SK-N-SH treated with all-trans-retinoic acid at 6 μM for 48 hours (cell line): ENCODE data around the gene CUL1.

Experiments used
- ATAC-seq: fragments of 200-7000 bp; cut with Tn5 transposase; 3 replicates; pipeline ENCODE4 v1.9.1; 2020; ENCODE audit warnings: mild to moderate bottlenecking, moderate library complexity
- ARNTL ChIP-seq: fragments of 450-650 bp; formaldehyde crosslinking; IDR thresholded peaks from 2 replicates; pipeline ENCODE4 v1.5.0; 2020; ENCODE audit warnings: low read depth, mild to moderate bottlenecking, moderate library complexity, borderline replicate concordance
- CSDC2 ChIP-seq: fragments of 250-450 bp; sonication (Bioruptor Pico); IDR thresholded peaks from 2 replicates; pipeline ENCODE4 v1.5.0; 2020; ENCODE audit warnings: mild to moderate bottlenecking, moderate library complexity
- ESRRG ChIP-seq: fragments of 250-450 bp; sonication (Bioruptor Pico); IDR thresholded peaks from 2 replicates; pipeline ENCODE4 v1.6.1; 2021; ENCODE audit warnings: mild to moderate bottlenecking
- GLIS3 ChIP-seq: fragments of 250-450 bp; sonication (Bioruptor Pico); IDR thresholded peaks from 2 replicates; pipeline ENCODE4 v1.5.0; 2020; ENCODE audit warnings: mild to moderate bottlenecking, moderate library complexity
- OSR1 ChIP-seq: fragments of 250-450 bp; sonication (Bioruptor Pico); IDR thresholded peaks from 2 replicates; pipeline ENCODE4 v1.8.0; 2022; ENCODE audit warnings: moderate library complexity, mild to moderate bottlenecking, inconsistent platforms
- PATZ1 ChIP-seq: fragments of 250-450 bp; sonication (Bioruptor Pico); IDR thresholded peaks from 2 replicates; pipeline ENCODE4 v1.8.0; 2020; ENCODE audit warnings: mild to moderate bottlenecking, moderate library complexity, borderline replicate concordance
- PPARA ChIP-seq: fragments of 250-450 bp; sonication (Bioruptor Pico); IDR thresholded peaks from 2 replicates; pipeline ENCODE4 v1.5.0; 2020; ENCODE audit warnings: mild to moderate bottlenecking, borderline replicate concordance
- SNAI2 ChIP-seq: fragments of 250-450 bp; sonication (Bioruptor Pico); IDR thresholded peaks from 2 replicates; pipeline ENCODE4 v1.5.0; 2020; ENCODE audit warnings: mild to moderate bottlenecking, moderate library complexity
- TSHZ2 ChIP-seq: fragments of 250-450 bp; sonication (Bioruptor Pico); IDR thresholded peaks from 2 replicates; pipeline ENCODE4 v1.5.0; 2020; ENCODE audit warnings: mild to moderate bottlenecking, moderate library complexity
- ZC3H10 ChIP-seq: fragments of 250-450 bp; sonication (Bioruptor Pico); IDR thresholded peaks from 2 replicates; pipeline ENCODE4 v1.5.1; 2021; ENCODE audit warnings: mild to moderate bottlenecking, moderate library complexity
- ZFP30 ChIP-seq: fragments of 450-650 bp; formaldehyde crosslinking; IDR thresholded peaks from 2 replicates; pipeline ENCODE4 v1.5.0; 2022; ENCODE audit warnings: mild to moderate bottlenecking, moderate library complexity
- ZNF565 ChIP-seq: fragments of 450-650 bp; formaldehyde crosslinking; conservative IDR thresholded peaks from 2 replicates; pipeline ENCODE4 v1.5.0; 2020; ENCODE audit warnings: low read depth, mild to moderate bottlenecking, moderate library complexity
- ZNF70 ChIP-seq: fragments of 450-650 bp; formaldehyde crosslinking; IDR thresholded peaks from 2 replicates; pipeline ENCODE4 v1.5.0; 2020; ENCODE audit warnings: mild to moderate bottlenecking, moderate library complexity
- ZNF8 ChIP-seq: fragments of 450-650 bp; formaldehyde crosslinking; IDR thresholded peaks from 2 replicates; pipeline ENCODE4 v1.5.0; 2020; ENCODE audit warnings: mild to moderate bottlenecking, moderate library complexity
- TF ChIP-seq, protein P1 (sequence below): fragments of 250-450 bp; sonication (Bioruptor Pico); IDR thresholded peaks from 2 replicates; pipeline ENCODE4 v1.8.0; 2021; ENCODE audit warnings: low read depth, mild to moderate bottlenecking, moderate library complexity, borderline replicate concordance
- TF ChIP-seq, protein P2 (sequence below): fragments of 250-450 bp; sonication (Bioruptor Pico); IDR thresholded peaks from 2 replicates; pipeline ENCODE4 v1.5.1; 2020; ENCODE audit warnings: low read depth, mild to moderate bottlenecking, moderate library complexity
- TF ChIP-seq, protein P3 (sequence below): fragments of 250-450 bp; sonication (Bioruptor Pico); IDR thresholded peaks from 2 replicates; pipeline ENCODE4 v1.5.1; 2021; ENCODE audit warnings: mild to moderate bottlenecking, moderate library complexity

The CUL1 gene

DNA sequence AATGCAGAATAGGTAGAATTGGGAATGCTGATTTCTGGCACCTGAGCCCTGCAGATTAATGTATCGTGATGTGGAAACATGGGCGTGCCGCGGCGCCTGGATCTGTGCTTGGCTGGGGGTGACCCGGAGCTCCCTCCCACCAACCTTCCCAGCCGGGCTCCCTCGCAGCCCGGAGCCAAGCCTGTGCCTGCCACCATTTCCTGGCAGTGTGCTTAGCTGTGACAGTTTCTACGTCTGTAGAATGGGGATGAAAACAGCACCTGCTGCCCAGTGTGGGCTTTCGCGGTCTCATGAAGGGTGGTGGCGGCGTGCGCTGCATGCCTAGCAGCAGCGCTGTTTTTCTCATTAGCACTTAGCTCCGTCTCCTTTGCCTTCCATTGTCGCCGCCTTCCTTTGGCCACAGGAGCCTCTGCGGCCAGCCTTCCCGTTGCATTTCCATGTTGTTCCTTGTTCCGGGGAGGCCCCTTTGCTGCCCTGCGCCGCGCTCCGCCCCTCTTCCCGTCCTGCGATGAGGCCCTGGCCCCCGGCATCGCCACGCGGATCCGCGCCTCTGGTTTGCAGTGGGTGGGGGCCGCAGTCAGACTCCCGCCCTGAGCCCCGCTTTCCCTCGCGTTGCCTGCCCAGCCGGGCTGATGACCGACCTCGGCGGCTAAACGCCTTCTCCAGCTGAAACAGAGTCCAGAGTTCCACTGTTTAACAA, 84.2 kb downstream of the CUL1 start (continued):
- TF ChIP-seq, protein P1, sequence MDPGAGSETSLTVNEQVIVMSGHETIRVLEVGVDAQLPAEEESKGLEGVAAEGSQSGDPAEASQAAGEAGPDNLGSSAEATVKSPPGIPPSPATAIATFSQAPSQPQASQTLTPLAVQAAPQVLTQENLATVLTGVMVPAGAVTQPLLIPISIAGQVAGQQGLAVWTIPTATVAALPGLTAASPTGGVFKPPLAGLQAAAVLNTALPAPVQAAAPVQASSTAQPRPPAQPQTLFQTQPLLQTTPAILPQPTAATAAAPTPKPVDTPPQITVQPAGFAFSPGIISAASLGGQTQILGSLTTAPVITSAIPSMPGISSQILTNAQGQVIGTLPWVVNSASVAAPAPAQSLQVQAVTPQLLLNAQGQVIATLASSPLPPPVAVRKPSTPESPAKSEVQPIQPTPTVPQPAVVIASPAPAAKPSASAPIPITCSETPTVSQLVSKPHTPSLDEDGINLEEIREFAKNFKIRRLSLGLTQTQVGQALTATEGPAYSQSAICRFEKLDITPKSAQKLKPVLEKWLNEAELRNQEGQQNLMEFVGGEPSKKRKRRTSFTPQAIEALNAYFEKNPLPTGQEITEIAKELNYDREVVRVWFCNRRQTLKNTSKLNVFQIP (CRISPR knock-in tag), result no peak
- TF ChIP-seq ZNF8 (no peak), CSDC2 (no peak), SNAI2 (no peak), ZNF70 (no peak)

DNA sequence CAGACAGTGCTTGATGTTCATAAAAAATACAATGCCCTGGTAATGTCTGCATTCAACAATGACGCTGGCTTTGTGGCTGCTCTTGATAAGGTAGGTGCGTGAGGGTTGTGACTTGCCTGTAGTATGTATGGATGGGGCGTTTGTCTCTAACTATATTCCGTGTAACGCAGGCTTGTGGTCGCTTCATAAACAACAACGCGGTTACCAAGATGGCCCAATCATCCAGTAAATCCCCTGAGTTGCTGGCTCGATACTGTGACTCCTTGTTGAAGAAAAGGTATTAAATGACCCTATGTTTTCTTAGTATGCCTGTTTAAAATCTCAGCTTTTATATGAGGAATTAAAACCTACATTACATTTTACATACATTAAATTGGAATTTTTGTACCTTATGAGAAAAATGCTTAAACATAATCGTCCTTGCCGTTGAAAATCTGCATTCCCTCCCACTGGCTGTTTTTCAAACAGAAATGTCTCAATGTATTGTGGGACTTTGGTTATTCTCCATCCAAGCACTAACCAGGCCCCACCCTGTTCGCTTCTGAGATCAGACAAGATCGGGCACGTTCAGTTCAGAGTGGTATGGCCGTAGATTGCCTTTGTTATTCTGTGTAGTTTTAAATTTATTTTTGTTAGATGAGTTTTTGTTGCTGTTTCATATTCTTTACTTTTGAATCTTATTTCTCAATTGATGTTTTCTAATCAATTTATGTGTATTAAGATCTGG, 85.3 kb downstream of the CUL1 start:
- TF ChIP-seq ZNF8, result no peak
- TF ChIP-seq SNAI2, result no peak
- no peak for TF ChIP-seq TSHZ2
- TF ChIP-seq ARNTL (CRISPR knock-in tag), result no peak
- TF ChIP-seq ZNF565 (CRISPR knock-in tag), result no peak
- TF ChIP-seq, protein P2, sequence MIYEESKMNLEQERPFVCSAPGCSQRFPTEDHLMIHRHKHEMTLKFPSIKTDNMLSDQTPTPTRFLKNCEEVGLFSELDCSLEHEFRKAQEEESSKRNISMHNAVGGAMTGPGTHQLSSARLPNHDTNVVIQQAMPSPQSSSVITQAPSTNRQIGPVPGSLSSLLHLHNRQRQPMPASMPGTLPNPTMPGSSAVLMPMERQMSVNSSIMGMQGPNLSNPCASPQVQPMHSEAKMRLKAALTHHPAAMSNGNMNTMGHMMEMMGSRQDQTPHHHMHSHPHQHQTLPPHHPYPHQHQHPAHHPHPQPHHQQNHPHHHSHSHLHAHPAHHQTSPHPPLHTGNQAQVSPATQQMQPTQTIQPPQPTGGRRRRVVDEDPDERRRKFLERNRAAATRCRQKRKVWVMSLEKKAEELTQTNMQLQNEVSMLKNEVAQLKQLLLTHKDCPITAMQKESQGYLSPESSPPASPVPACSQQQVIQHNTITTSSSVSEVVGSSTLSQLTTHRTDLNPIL (CRISPR knock-in tag), result no peak
- TF ChIP-seq ZFP30, result no peak
- TF ChIP-seq PATZ1 (CRISPR knock-in tag), result no peak
- no peak for TF ChIP-seq OSR1
- no peak for TF ChIP-seq ZNF70
- TF ChIP-seq, all 23 proteins: peak for 0
- ATAC-seq, result no peak

DNA sequence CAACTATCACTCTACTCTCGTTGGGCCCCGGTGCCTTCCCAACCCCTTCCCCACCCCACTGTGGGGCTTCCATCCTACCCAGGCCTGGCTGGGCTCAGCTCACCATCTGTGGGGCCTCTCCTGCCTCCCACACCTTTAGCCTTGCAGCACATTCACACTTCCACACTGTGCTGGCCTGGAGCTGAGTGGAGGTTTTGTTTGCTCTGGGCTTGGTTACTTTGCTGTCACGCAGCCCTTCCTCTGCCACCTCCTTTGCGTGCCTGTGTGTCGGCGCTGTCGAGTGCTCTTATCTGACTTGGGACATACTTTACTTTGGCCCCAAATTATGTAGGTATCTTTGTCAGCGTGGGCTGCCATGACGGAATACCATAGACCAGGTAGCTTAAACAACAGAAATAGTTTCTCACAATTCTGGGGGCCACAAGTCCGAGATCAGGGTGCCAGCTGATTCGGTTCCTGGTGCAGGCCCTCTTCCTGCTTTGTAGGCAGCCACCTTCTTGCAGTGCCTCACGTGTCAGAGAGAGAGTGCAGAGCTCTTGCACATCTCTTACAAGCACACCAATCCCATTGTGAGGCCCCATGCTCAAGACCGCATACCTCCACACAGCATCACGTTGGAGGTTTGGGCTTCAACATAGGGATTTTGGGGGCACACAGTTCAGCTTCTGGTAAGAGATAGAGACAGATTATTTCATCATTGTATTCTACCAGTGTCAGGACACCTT, 89.0 kb downstream of the CUL1 start:
- TF ChIP-seq CSDC2 (no peak), ZC3H10 (CRISPR knock-in tag) (no peak), ZFP30 (no peak), SNAI2 (no peak), TSHZ2 (no peak), PPARA (no peak), ARNTL (CRISPR knock-in tag) (no peak), ZNF8 (no peak), ESRRG (CRISPR knock-in tag) (no peak), ZNF70 (no peak), GLIS3 (CRISPR knock-in tag) (no peak)
- TF ChIP-seq, protein P3, sequence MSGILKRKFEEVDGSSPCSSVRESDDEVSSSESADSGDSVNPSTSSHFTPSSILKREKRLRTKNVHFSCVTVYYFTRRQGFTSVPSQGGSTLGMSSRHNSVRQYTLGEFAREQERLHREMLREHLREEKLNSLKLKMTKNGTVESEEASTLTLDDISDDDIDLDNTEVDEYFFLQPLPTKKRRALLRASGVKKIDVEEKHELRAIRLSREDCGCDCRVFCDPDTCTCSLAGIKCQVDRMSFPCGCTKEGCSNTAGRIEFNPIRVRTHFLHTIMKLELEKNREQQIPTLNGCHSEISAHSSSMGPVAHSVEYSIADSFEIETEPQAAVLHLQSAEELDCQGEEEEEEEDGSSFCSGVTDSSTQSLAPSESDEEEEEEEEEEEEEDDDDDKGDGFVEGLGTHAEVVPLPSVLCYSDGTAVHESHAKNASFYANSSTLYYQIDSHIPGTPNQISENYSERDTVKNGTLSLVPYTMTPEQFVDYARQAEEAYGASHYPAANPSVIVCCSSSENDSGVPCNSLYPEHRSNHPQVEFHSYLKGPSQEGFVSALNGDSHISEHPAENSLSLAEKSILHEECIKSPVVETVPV (CRISPR knock-in tag), result no peak
- TF ChIP-seq, protein P2 (CRISPR knock-in tag), result no peak
- TF ChIP-seq, protein P1 (CRISPR knock-in tag), result no peak
- ATAC-seq, result no peak
